Right lobe of liver (tissue), 6 donors: ENCODE measurements around the gene REXO4. TPM values are rescaled to one million over a fixed set of nuclear protein-coding genes. Genes with fewer than 3 reads are reported as not detected.
"Not testable (repeated sequence)": the region's sequence is repeated elsewhere in the genome, so short reads cannot be mapped to it uniquely, and the experiment has no call there.

ENCODE experiments used
- ATAC-seq, 4 donors: fragments of 200-7000 bp; cut with Tn5 transposase; one replicate each; pipeline ENCODE4 v1.9.1; 2020; ENCODE audit warnings: mild to moderate bottlenecking in 4 of 4, moderate library complexity in 4 of 4
- DNase-seq, 3 donors: peaks; one replicate each; pipeline ENCODE4 v3.0.0-alpha.2; 2020
- H3K27ac ChIP-seq, 3 donors: fragments of 200-600 bp; one replicate each; pipeline ENCODE4 v1.8.0; 2022
- H3K27me3 ChIP-seq, 2 donors: fragments of 200-600 bp; one replicate each; pipeline ENCODE4 v1.8.0; 2022
- H3K36me3 ChIP-seq, 4 donors: fragments of 200-600 bp; sonication (generic) in 1 of 4; one replicate each; pipeline versions ENCODE4 v1.5.1 to v1.8.0; 2017 to 2022; ENCODE audit warnings: control low read depth in 1 of 4
- H3K4me1 ChIP-seq, 4 donors: fragments of 200-600 bp; sonication (generic) in 1 of 4; one replicate each; pipeline versions ENCODE4 v1.5.1 to v1.8.0; 2017 to 2022; ENCODE audit warnings: control low read depth in 1 of 4
- H3K4me3 ChIP-seq, 3 donors: fragments of 200-600 bp; one replicate each; pipeline ENCODE4 v1.8.0; 2022
- H3K9me3 ChIP-seq, 4 donors: fragments of 200-600 bp; sonication (generic) in 1 of 4; one replicate each; pipeline versions ENCODE4 v1.5.1 to v1.8.0; 2017 to 2022; ENCODE audit warnings: control low read depth in 1 of 4
- CTCF ChIP-seq, 4 donors: fragments of 200-600 bp in 3 of 4; fragments of 450-650 bp in 1 of 4; IDR thresholded peaks; one replicate each; pipeline versions ENCODE4 v1.5.1 to v1.8.0; 2016 to 2022; ENCODE audit warnings: antibody characterized with exemption in 4 of 4, mild to moderate bottlenecking in 2 of 4
- POLR2A ChIP-seq: fragments of 450-650 bp; IDR thresholded peaks from one replicate; pipeline ENCODE4 v1.6.1; 2017; ENCODE audit warnings: antibody characterized with exemption, mild to moderate bottlenecking
- WGBS: methylation state at CpG from one replicate; pipeline ENCODE4 v1.1.6; 2018; ENCODE audit warnings: low coverage, low lambda C conversion rate; ENCODE audit not compliant: insufficient coverage; ENCODE audit errors: missing lambda C conversion rate; 5-methylcytosine and 5-hydroxymethylcytosine counted together
- intact Hi-C, 2 donors: fragments of 100-400 bp; cut with DNase I; formaldehyde crosslinking; loops; one replicate each; pipeline versions ENCODE4 v1.11.2 to v1.14.1; 2022
- total RNA-seq, 6 experiments: library from RNA; depleted of rRNA in 2 of 6; stranded (reverse); fragments of >200 nt in 2 of 6; fragmentation: NEBNext Ultra II Directional in 3 of 6; extraction: Animal tissue kit (Norgen Biotek cat#: 25700) in 3 of 6; gene quantifications; one replicate each; pipeline versions ENCODE4 v1.1.0 to v1.2.4, GENCODE V29; 2016 to 2023
- donor health status: DM: no; HTN: yes; CAD: no.
- donor health status: DM: no; HTN: no; CAD: no.
- donor health status: DM: no; HTN: no; CAD: no.
- donor health status: DM: no; HTN: yes; CAD: no.
- donor health status: DM: no; HTN: yes; CAD: no.

The REXO4 gene
- total RNA-seq, 6 experiments from 2014 or later: 9.5 to 19.9 (median 12.0) TPM

- H3K36me3 ChIP-seq: no peaks in the 10 kb centered on the region
- 30% methylated on average over 2 of the region's 8 CpGs for WGBS
- H3K27ac ChIP-seq: no peak overlapping the region
- peak in 1 of 4 donors; percentile 5 for ATAC-seq
- no peak for DNase-seq
- no peak overlapping the region for H3K4me3 ChIP-seq
- H3K4me1 ChIP-seq: no peaks in the 10 kb centered on the region
- H3K27me3 ChIP-seq: no peaks in the 10 kb centered on the region
- no peaks in the 10 kb centered on the region for H3K9me3 ChIP-seq
- intact Hi-C loops: loop anchor here in 1 of 2 donors (10.0 kb wide), 1 partner anchor 210 kb away; no protein-coding TSS in a partner anchor
- TF ChIP-seq POLR2A (no peak), CTCF (IDR thresholded peaks at IDR 0.05) (no peak)
These were observed 23.0 kb downstream of the REXO4 start for GRCh38 chr9:133394687-133395271.

- WGBS: 75% methylated on average over 3 of the region's 3 CpGs
- Histone ChIP-seq H3K27ac (no peak overlapping the region), H3K4me3 (no peak overlapping the region), H3K27me3 (no peaks in the 10 kb centered on the region), H3K4me1 (no peaks in the 10 kb centered on the region), H3K36me3 (no peaks in the 10 kb centered on the region), H3K9me3 (no peaks in the 10 kb centered on the region)
- TF ChIP-seq POLR2A (no peak), CTCF (IDR thresholded peaks at IDR 0.05) (no peak)
- no peak for DNase-seq
- ATAC-seq: no peak
- intact Hi-C loops: loop anchor here in 1 of 2 donors (10.0 kb wide), 1 partner anchor 209 kb away; no protein-coding TSS in a partner anchor
These were observed 24.4 kb downstream of the REXO4 start for GRCh38 chr9:133393399-133393798.

- not testable (repeated sequence) for H3K27ac ChIP-seq, H3K36me3 ChIP-seq, H3K4me3 ChIP-seq, H3K27me3 ChIP-seq, H3K9me3 ChIP-seq, DNase-seq, H3K4me1 ChIP-seq, ATAC-seq
- intact Hi-C loops: loop anchor here in 1 of 2 donors (10.0 kb wide), 1 partner anchor 208 kb away; no protein-coding TSS in a partner anchor
- WGBS: 95% methylated on average over 3 of the region's 3 CpGs
These were observed 25.5 kb downstream of the REXO4 start for GRCh38 chr9:133392308-133392707.

GRCh38 chr9:133391449-133391848, 26.4 kb downstream of the REXO4 start:
- not testable (repeated sequence) for H3K4me3 ChIP-seq, H3K9me3 ChIP-seq, H3K36me3 ChIP-seq, H3K27ac ChIP-seq, H3K27me3 ChIP-seq, H3K4me1 ChIP-seq, ATAC-seq, DNase-seq
- WGBS: 41% methylated on average over 3 of the region's 4 CpGs
- intact Hi-C loops: loop anchor here in 1 of 2 donors (10.0 kb wide), 1 partner anchor 207 kb away; no protein-coding TSS in a partner anchor

- Histone ChIP-seq H3K9me3 (no peaks in the 10 kb centered on the region), H3K36me3 (no peaks in the 10 kb centered on the region), H3K27ac (no peak overlapping the region), H3K4me3 (no peak overlapping the region), H3K4me1 (no peaks in the 10 kb centered on the region), H3K27me3 (no peaks in the 10 kb centered on the region)
- WGBS: no CpG with 5 or more reads among the region's 7 CpGs
- no peak for DNase-seq
- no peak for TF ChIP-seq POLR2A
- intact Hi-C loops: loop anchor here in 1 of 2 donors (10.0 kb wide), 1 partner anchor 206 kb away; no protein-coding TSS in a partner anchor
- ATAC-seq: no peak
These were observed 27.1 kb downstream of the REXO4 start for GRCh38 chr9:133390713-133391112.

- intact Hi-C loops: loop anchor here in 1 of 2 donors (10.0 kb wide), 1 partner anchor 55 kb away; the partner anchor contains the start of gene SURF6
- DNase-seq: no peak
- no CpG with 5 or more reads among the region's 13 CpGs for WGBS
- Histone ChIP-seq H3K27ac (no peak overlapping the region), H3K36me3 (no peaks in the 10 kb centered on the region), H3K4me3 (no peak overlapping the region), H3K27me3 (no peaks in the 10 kb centered on the region), H3K4me1 (no peaks in the 10 kb centered on the region), H3K9me3 (no peaks in the 10 kb centered on the region)
- ATAC-seq: no peak
- TF ChIP-seq POLR2A (no peak), CTCF (IDR thresholded peaks at IDR 0.05) (no peak)
These were observed 28.2 kb downstream of the REXO4 start for GRCh38 chr9:133389562-133389961.
